ENCODE data around the gene ANKS4B. TPM values are rescaled to one million over a fixed set of nuclear protein-coding genes. Genes with fewer than 3 reads are reported as not detected.

The ANKS4B gene
- total RNA-seq = under 1 TPM in 1 of 3 donors, not detected in 2; 0.10 TPM
- not detected for total RNA-seq (2013)

- H3K4me1 ChIP-seq (ENCODE audit: control insufficient read depth, insufficient read depth, low read length) = no peaks in the 10 kb centered on the region
- intact Hi-C loops (cut with micrococcal nuclease) = no loop called here
- peaks cover 28 to 48% of the 10 kb centered on the region in 2 donors for H3K27me3 Mint-ChIP-seq (ENCODE audit: low read depth in 2 of 2)
- H3K27ac Mint-ChIP-seq = no peak within 1 kb of the TSS
- H3K4me3 ChIP-seq (ENCODE audit: low read length) = no peak within 1 kb of the TSS
- no peaks in the 10 kb centered on the region for H3K9me3 ChIP-seq (ENCODE audit: control insufficient read depth, insufficient read depth, low read length)
- H3K4me1 Mint-ChIP-seq = no peaks in the 10 kb centered on the region
- H3K9me3 Mint-ChIP-seq = no peaks in the 10 kb centered on the region
- WGBS (ENCODE audit: insufficient coverage) = 92% methylated on average over 9 of the region's 11 CpGs
- no peak for TF ChIP-seq CTCF (IDR thresholded peaks at IDR 0.05)
- no peak within 1 kb of the TSS for H3K27ac ChIP-seq (ENCODE audit: low read length)
- DNase-seq = no peak
- peaks cover 3% of the 10 kb centered on the region for H3K27me3 ChIP-seq (ENCODE audit: control insufficient read depth, insufficient read depth, low read length)
- no peaks in the 10 kb centered on the region for H3K36me3 Mint-ChIP-seq
- no peaks in the 10 kb centered on the region for H3K36me3 ChIP-seq (ENCODE audit: control insufficient read depth, insufficient read depth, low read length)
- no peak within 1 kb of the TSS for H3K4me3 Mint-ChIP-seq
- no peak for ATAC-seq
Measured at GRCh38 chr16:21233521-21234150, at the start of gene ANKS4B. Gene ANKS4B, plus strand, starts transcription at chr16:21233699. Its CDS starts 39 bp downstream, at chr16:21233738.

GRCh38 chr16:21183995-21184394 lies 49.5 kb upstream of the ANKS4B start:
- peaks cover 13% of the 10 kb centered on the region for H3K36me3 ChIP-seq (ENCODE audit: control insufficient read depth, insufficient read depth, low read length)
- TF ChIP-seq CTCF (IDR thresholded peaks at IDR 0.05) = no peak
- Mint-ChIP-seq H3K9me3 (no peaks in the 10 kb centered on the region), H3K36me3 (peaks cover 6% of the 10 kb centered on the region), H3K27me3 (ENCODE audit: low read depth in 2 of 2) (peaks cover 0 to 4% of the 10 kb centered on the region in 2 donors), H3K27ac (no peak overlapping the region), H3K4me3 (no peak overlapping the region), H3K4me1 (peaks cover 5% of the 10 kb centered on the region in 2 donors)
- ATAC-seq (no peak), DNase-seq (no peak)
- H3K4me3 ChIP-seq (ENCODE audit: low read length) = no peak overlapping the region
- H3K27me3 ChIP-seq (ENCODE audit: control insufficient read depth, insufficient read depth, low read length) = no peaks in the 10 kb centered on the region
- WGBS (ENCODE audit: insufficient coverage) = 92% methylated on average over 3 of the region's 3 CpGs
- H3K4me1 ChIP-seq (ENCODE audit: control insufficient read depth, insufficient read depth, low read length) = peaks cover 7% of the 10 kb centered on the region
- no peaks in the 10 kb centered on the region for H3K9me3 ChIP-seq (ENCODE audit: control insufficient read depth, insufficient read depth, low read length)
- intact Hi-C loops (cut with micrococcal nuclease) = loop anchor here (10.0 kb wide), 1 partner anchor 381 kb away; no protein-coding TSS in a partner anchor
- H3K27ac ChIP-seq (ENCODE audit: low read length) = no peak overlapping the region

GRCh38 chr16:21184834-21185233 lies 48.7 kb upstream of the ANKS4B start:
- no peaks in the 10 kb centered on the region for H3K36me3 Mint-ChIP-seq
- H3K27me3 Mint-ChIP-seq (ENCODE audit: low read depth in 2 of 2) = peaks cover 0 to 4% of the 10 kb centered on the region in 2 donors
- H3K9me3 Mint-ChIP-seq = no peaks in the 10 kb centered on the region
- intact Hi-C loops (cut with micrococcal nuclease) = loop anchor here (10.0 kb wide), 1 partner anchor 380 kb away; no protein-coding TSS in a partner anchor
- Histone ChIP-seq H3K27me3 (ENCODE audit: control insufficient read depth, insufficient read depth, low read length) (peaks cover 2% of the 10 kb centered on the region), H3K27ac (ENCODE audit: low read length) (no peak overlapping the region), H3K36me3 (ENCODE audit: control insufficient read depth, insufficient read depth, low read length) (peaks cover 8% of the 10 kb centered on the region), H3K9me3 (ENCODE audit: control insufficient read depth, insufficient read depth, low read length) (no peaks in the 10 kb centered on the region), H3K4me3 (ENCODE audit: low read length) (no peak overlapping the region), H3K4me1 (ENCODE audit: control insufficient read depth, insufficient read depth, low read length) (peaks cover 7% of the 10 kb centered on the region)
- H3K4me1 Mint-ChIP-seq = peaks cover 5% of the 10 kb centered on the region in 2 donors
- 73% methylated on average over 3 of the region's 3 CpGs for WGBS (ENCODE audit: insufficient coverage)
- ATAC-seq (no peak), DNase-seq (no peak)
- H3K4me3 Mint-ChIP-seq = no peak overlapping the region
- H3K27ac Mint-ChIP-seq = no peak overlapping the region
- no peak for TF ChIP-seq CTCF (IDR thresholded peaks at IDR 0.05)

Data from natural killer cell (primary cell).